GM04504 (cell line): ENCODE data around the gene RASA2.
"Not testable (repeated sequence)": the region's sequence is repeated elsewhere in the genome, so short reads cannot be mapped to it uniquely, and the experiment has no call there.

Experiments
- DNase-seq: peaks from one replicate; pipeline ENCODE4 v3.0.0-alpha.2; 2012; ENCODE audit warnings: low read depth

Gene RASA2

DNA sequence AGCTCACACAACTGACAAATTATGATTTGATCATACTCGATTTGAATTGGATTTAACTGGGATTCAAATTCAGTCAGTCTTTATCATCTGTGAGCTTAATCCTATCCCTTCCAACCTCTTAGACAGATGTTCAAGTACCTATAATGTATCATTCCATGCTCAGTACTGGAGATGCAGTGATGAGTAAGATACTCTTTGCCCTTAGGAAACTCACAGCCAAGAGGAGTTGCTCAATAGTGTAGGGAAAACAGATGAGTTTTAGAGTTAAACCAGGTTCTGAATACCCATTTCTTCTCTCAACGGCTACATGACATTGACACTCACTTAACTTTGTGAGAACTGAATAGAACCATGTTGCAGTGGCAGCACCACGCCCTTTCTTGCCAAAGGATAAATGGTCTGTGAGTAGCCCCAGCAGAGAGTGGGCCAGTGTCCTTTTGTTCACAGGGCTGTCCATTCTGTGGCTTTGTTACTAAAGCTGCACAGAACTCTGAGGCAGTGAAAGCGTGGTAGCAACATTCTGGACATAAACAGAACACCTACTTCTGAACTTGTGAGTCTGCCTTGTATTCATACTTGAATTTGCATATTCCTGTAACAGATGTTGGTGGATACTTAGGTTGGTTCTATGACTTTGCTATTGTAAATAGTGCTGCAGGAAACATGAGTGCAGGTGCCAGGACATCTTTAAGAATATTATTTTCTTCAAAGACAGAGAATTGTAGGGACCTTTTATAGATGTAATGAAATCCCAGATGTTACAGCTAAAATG, 91.6 kb downstream of the RASA2 start:
- no peak for DNase-seq

DNA sequence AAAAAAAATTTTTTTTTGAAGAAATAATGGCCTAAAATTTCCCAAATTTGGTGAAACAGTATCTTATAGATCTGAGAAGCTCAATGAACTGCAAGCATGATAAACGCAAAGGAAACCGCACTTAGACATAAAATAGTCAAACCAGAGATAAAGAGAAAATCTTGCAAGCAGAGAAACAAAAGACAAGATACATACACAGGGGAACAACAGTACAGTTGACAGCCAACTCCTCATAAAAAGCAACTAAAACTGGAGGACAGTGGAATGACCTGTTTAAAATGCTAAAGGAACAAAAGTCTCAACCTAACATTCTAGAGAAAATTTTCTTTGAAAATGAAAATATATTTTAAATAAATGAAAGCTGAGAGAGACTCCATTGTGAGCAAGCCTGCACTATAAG, 107.5 kb downstream of the RASA2 start:
- DNase-seq = no peak

DNA sequence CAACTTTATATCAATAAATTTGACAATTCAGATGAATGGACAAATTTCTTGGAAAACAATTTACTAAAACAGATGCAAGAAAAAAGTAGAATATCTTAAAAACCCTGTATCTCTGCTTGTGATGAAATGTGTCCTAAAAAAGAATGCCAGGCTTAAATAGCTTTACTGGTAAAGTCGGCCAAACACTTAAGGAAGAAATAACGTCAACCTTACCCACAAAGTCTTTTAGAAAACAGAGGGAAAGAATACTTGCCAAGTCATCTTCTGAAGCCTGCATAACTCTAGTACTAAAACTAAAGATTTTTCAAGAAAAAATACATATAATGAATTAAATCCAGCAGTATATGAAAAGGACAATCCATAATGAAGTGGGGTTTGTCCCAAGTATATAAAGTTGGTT, 111.1 kb downstream of the RASA2 start:
- no peak for DNase-seq

DNA sequence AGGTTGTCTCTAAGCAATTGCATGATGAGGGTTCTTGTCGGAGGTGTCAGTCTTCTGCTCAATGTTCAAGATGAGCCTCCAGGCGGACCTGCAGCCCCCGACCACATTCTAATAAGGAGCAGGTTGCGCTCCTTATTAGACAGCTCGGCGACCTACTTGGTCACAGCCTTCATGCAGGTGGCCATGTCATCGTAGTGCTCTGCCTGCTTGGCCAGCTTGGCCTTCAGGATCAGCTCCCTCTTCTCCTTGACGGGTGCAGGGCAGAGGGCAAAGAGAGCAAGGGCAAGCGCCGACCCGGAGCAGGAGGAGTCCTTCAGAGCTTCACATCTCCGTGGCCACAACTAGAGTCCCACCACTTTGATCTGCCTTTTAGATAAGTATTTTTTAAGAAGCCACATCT, 113.5 kb downstream of the RASA2 start:
- DNase-seq = no peak

DNA sequence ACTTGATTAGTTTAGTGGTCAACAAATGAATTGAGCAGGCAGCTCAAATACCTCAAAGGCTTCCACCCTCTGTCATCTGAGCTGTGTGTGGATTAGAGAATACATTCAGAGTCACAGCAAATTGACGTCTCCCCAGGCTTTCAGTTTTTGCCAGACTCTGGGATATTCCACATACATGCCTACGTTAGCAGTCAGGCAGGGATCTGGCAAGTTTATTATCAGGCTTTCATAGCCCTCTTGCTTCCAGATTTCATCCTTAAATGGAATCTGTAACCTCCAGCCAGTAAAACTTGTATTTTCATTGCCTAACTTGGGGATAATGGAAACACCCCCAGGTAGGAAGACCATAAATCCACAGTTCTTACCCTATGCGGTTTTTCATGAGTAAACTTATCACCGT, 115.9 kb downstream of the RASA2 start:
- no peak for DNase-seq

DNA sequence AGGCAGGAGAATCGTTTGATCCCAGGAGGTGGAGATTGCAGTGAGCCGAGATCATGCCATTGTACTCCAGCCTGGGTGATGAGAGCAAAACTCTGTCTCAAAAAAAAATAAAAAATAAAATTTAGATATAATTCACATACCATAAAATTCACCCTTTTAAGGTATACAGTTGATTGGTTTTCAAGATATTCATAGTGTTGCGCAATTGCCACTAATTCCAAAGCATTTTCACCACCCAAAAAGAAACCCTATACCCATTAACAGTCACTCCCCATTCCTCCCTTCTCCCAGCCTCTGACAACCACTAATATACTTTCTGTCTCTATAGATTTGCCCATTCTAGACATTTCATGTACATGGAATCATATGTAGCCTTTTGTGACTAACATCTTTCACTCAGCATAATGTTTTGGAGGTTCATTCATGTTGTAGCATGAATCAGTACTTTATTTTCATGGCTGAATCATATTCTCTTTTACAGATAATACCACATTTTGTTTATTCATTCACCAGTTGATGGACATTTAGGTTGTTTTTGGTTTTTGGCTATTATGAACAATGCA, 116.7 kb downstream of the RASA2 start:
- no peak for DNase-seq

DNA sequence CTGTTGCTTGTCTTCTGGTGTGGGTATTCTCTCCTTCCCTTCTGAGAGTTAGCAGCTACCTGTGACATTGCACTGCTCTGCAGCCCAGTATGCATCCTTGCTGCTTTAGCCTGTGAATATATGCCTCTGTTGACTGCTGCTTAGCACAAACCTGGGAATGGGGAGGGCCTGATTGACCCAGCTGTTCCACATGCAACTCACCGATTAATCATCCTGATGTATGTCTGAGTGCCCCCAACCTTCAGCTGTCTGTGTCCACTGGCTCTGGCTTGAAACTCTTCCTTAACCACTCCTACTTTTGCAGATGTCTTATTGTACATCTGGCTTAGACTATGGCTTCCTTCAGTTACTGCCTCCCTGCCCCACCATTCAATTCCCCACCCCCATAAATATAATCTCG, 119.1 kb downstream of the RASA2 start:
- no peak for DNase-seq

DNA sequence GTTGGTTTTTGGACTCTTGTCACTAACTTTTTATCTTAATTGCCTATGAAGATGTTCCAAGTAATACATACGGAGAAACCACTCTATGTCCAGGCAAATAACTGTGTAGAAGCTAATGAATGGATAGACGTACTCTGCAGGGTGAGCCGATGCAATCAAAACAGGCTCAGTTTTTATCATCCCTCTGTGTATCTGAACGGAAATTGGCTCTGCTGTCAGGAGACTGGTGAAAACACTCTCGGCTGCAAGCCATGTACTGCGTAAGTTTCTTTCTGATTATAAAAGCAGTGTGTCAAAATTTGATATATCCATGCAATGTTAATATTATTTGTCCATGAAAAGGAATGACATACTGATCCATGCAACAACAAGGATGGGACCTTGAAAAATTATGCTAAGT, 121.6 kb downstream of the RASA2 start:
- DNase-seq = no peak

DNA sequence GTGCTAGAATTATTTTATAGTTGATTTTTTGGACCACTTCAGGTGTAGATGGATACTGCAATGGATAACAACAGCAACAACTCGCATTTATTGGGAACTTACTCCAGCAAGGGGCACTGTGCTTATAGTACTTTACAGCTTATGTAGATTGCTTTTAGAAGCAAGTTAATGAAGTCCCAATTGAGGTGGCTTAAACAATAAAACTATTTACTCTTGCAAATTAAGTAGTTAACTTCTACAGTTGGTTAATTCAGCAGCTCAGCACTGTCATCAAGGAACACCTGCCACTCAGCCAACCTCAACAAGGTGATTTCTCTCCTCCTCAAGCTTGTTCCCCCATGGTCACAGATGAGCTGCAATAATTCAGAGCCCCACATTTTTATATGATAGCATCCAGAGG, 124.1 kb downstream of the RASA2 start:
- no peak for DNase-seq

DNA sequence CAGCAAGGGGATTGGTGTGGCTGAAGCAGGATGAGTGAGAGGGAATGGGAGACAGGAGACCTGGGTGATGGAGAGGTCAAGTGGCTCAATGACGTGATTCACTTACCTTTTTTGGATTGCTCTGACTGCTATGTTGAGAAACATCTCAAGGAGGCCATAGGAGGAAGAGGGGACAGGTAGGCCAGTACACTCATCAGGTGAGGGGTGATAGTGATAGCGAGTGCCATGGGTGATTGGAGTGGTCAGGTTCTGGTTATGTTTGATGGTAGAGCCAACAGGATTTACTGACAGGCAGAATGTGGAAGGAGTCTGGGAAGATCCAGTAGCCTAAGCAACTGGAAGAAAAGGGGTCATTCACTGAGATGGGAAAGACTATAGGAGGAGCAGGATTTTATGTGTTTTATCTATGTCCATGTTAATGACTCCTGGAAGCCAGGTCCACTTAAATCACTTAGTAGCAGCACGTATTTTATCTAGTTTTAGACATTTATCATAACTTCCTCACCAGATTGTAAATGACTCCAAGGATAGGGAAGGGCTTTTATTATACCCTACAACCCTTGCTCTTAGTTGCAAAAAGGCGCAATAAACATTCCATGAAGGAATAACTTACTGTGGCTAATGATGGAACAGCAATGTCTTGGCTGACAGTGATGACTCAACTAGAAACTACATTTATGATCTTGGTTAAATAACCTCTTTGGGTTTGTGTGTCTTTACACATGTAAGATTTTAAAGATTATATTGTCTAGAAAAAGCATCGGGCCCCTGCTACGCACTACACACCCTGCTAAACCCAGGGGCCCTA, 131.5 kb downstream of the RASA2 start:
- DNase-seq = no peak

DNA sequence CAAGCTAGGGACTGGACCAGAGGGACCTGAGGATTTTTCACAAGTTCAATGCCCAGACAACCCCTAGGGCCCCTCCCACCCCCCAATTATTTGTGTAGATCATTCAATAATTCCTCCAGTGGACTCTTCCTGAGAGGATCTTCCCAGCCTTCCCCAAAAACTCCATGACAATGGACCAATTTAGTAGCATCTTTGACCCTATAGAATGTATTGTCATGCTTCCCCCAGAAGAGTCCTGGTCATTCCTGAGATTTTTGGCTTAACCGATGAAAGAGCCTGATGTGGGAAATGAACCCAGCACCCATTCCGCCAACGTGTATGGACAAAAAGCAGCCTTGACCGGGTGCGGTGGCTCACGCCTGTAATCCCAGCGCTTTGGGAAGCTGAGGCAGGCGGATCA, 132.1 kb downstream of the RASA2 start:
- DNase-seq = no peak

DNA sequence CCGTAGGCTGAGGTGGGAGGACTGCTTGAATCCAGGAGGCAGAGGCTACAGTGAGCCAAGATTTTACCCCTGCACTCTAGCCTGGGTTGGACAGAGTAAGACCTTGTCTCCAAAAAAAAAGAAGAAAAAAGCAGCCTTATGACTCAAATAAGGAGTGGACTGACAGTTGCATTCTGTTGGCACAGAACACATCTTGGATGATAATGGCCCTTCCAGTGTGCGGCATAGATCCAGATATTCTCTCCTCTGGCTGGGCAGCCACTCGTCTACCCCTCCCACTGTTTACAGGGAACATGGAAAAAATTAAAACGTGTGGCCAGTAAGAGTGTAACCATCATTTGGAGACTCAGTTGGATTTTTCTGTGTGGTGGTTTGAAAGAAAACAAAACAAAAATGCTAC, 132.6 kb downstream of the RASA2 start:
- no peak for DNase-seq

DNA sequence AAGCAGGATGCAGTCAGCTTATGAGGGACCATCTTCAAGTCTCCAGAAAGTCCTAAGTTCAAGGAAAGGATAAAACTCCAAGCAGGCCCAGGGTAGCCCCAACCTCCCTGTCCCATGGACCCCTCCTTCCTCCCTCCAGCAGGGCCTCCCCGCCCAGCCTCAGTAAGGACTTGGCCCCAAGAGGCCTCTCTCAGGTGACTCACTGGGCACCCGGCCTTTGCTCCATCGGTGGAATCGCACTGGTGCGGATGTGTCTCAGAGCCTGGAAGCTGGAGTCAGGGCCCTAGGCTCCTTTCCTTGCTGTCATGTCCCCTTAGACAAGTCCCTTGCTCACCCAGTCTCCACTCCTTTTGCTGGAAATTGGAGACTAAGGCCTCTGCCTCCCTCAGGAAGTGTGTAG, 136.9 kb downstream of the RASA2 start:
- DNase-seq = no peak

DNA sequence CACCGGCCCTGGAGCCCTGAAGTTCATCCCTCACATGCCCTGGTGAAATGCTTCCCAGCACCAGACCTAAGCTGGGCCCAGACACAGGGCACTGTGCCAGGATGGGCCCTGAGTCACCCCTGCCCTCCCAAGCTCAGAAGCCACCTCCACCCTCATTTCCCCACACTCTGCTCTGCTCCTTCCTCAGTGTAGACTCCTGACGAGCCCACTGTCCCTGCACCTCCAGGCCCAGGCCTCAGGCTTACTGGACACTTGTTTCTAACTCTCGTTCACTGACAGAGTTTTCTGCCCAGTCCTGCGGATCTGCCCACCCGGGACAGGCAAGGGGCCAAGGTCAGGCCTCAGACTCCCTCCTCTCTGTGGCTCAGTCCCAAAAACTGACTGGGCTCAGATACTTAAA, 138.7 kb downstream of the RASA2 start:
- no peak for DNase-seq

DNA sequence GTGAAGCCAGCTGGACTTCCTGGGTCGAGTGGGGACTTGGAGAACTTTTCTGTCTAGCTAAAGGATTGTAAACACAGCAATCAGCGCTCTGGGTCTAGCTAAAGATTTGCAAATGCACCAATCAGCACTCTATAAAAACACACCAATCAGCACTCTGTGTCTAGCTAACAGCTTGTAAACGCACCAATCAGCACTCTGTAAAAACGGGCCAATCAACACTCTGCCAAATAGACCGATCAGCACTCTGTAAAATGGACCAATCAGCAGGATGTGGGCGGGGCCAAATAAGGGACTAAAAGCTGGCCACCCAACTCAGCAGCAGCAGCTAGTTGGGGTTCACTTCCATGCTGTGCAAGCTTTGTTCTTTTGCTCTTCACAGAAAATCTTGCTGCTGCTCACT, 141.5 kb downstream of the RASA2 start:
- not testable (repeated sequence) for DNase-seq

DNA sequence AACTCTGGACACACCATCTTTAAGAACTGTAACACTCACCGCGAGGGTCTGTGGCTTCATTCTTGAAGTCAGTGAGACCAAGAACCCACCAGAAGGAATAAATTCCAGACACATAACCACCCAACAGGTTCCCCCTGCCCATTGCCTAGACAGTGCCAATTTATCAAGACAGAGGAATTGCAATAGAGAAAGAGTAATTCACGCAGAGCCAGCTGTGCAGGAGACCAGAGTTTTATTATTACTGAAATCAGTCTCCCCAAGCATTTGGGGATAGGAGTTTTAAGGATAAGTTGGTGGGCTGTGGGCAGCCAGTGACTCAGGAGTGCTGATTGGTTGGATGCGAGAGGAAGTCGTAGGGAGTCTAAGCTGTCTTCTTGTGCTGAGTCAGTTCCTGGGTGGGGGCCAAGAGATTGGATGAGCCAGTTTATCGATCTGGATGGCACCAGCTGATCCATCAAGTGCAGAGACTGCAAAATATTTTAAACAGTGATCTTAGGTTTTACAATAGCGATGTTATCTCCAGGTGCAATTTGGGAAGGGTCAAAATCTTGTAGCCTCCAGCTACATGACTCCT, 142.1 kb downstream of the RASA2 start:
- DNase-seq = not testable (repeated sequence)

DNA sequence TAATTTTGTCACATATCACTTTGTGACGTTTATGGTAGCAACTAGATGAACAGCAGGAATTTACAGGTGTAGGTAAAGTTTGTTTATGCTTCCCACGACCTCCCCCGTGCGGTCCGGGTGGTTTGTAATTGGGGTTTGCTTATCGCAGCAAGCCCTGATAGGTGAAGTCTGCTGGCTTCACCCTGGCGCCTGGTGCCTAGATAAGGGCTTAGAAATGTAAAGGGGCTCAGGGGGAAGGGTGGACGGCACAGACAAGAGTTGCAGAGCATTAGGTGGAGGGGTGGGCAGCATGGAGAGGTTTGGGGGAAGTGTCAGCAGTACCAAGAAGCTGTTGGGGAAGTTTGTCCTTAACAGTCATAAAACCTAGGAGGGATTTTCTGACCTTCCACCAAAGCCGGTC, 143.1 kb downstream of the RASA2 start:
- no peak for DNase-seq

DNA sequence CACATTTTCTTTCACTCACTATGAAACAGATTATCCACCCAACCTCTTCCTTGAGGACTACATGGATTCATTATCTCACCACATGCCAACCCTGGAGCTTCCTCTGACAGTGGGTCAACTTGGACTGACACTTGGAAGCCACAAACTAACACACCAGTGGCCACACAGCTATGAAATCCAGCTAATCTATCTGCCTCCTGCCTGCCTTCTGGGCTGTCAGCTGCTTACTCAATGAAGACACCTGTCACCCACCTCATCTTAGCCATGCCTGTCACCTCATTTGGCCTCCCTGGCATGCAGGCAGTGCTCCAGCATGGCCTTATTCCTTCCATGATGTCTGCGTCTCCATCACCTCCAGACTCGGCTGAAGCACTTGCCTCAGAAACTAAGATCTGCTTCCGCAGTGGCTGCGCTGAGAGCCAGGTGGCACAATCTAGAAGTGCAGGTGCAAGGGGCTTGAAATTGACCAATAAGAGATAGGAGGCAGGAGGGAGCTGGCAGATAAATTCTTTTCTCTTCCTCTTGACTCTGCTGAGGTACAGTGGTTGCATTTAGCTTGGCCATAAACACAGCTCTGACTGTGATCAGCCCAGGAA, 146.1 kb downstream of the RASA2 start:
- no peak for DNase-seq

DNA sequence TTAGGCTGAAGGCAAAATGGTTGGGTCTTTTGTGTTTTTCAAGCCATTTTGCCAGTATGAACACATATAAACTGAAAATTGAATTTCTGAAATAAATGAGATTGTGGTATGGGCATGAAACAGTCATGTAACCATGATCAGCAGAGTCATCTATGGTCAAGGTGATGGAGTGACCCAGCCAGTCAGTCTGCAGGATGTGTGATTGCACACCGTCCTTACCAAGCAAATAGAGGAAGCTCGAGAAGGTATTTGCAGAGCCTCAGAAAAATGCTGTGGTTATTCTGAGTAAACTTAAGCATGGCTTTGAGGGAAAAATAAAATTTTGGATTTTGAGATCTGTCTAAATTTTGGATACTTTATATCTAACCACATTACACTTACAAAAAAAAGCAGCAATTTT, 155.4 kb downstream of the RASA2 start:
- DNase-seq = no peak

DNA sequence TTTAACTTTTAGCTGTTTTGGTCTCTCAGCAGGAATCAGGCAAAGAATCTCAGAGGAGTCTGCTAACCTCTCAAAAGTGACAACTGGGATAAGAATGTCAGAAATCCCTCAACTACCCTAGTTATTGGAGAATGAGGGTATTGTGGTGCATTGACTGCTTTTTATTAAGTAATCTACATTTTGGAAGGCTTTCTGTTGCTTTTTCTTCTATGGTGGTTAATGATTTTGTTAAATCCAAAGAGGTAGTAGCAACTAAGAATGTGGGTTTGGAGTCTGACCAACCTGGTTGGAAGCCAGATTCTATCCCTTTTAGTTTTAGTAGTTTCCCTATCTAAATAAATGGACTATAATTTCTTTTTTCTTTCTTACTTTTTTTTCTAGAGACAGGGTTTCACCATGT, 156.6 kb downstream of the RASA2 start:
- no peak for DNase-seq

DNA sequence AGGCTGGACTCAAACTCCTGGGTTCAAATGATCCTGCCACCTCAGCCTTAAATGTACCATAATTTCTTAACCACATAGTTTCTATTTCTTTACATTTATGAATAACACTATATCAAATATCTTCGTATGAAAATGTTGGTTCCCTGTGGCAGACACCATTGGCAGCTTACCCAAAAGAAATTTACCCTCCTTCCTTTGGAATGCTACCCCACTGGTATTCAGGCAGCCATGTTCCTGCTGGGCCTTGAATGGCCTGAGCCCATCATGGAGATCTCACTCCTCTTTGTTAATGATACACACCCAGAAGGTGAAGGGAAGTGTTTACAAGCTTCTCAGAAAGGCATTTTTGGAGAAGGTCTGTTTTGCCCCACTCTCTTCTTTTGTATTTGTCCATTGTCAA, 157.0 kb downstream of the RASA2 start:
- DNase-seq = no peak

DNA sequence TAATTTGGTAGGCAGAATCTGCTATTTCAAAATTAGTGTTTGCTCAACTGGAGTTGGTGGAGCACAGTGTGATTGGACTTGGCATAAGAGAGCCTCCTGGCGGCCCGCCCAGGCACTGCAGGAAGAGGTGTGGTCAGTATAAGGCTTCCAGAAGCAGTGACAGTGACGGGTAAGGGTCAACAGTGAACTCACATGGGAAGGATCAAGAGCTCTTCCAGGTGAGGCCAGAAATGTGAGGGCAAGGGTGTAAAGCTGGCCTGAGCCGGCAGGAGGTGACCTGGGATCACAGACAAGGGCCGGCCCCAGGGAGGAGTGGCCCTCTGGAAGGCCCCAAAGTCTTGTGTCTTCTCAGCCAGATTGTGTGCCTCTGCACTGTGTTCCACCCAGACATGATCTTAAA, 158.1 kb downstream of the RASA2 start:
- DNase-seq = peak; percentile 44
